GM19193 (cell line): ENCODE measurements around the gene TRMT44.

ENCODE experiments used
- POLR2A ChIP-seq: IDR thresholded peaks from 4 replicates; pipeline ENCODE4 v1.6.1; 2011; ENCODE audit not compliant: insufficient read depth, insufficient read length; ENCODE audit errors: extremely low read depth

Gene TRMT44

GRCh38 chr4:8465615-8466611, 25.3 kb downstream of the TRMT44 start:
- TF ChIP-seq POLR2A = no peak

GRCh38 chr4:8467016-8467415, 26.4 kb downstream of the TRMT44 start:
- TF ChIP-seq POLR2A = no peak

- TF ChIP-seq POLR2A = no peak
Measured at GRCh38 chr4:8468746-8469535, 28.4 kb downstream of the TRMT44 start.

- no peak for TF ChIP-seq POLR2A
Measured at GRCh38 chr4:8469550-8469949, 29.0 kb downstream of the TRMT44 start.

GRCh38 chr4:8470451-8471024, 30.0 kb downstream of the TRMT44 start:
- no peak for TF ChIP-seq POLR2A

- TF ChIP-seq POLR2A = no peak
Measured at GRCh38 chr4:8471211-8471875, 30.8 kb downstream of the TRMT44 start.

GRCh38 chr4:8472158-8472688, 31.6 kb downstream of the TRMT44 start:
- no peak for TF ChIP-seq POLR2A

- TF ChIP-seq POLR2A = no peak
Measured at GRCh38 chr4:8472689-8473197, 32.2 kb downstream of the TRMT44 start.

GRCh38 chr4:8473198-8473919, 32.8 kb downstream of the TRMT44 start:
- TF ChIP-seq POLR2A = no peak

- TF ChIP-seq POLR2A = no peak
Measured at GRCh38 chr4:8473920-8474590, 33.5 kb downstream of the TRMT44 start.

- TF ChIP-seq POLR2A = no peak
Measured at GRCh38 chr4:8474856-8475255, 34.3 kb downstream of the TRMT44 start.

- no peak for TF ChIP-seq POLR2A
Measured at GRCh38 chr4:8475751-8476575, 35.4 kb downstream of the TRMT44 start.
